Neural crest cell (in vitro differentiated cells): ENCODE results near the gene TFF3. TPM values are rescaled to one million over a fixed set of nuclear protein-coding genes. Genes with fewer than 3 reads are reported as not detected.

Experiments used
- DNase-seq: peaks from one replicate; pipeline ENCODE4 v3.0.0; 2021; ENCODE audit warnings: low read depth, mixed read lengths, low spot score
- H3K27ac Mint-ChIP-seq: one replicate; pipeline ENCODE4 v1.8.0; 2021; ENCODE audit warnings: mild to moderate bottlenecking, mixed read lengths; ENCODE audit not compliant: unreplicated experiment
- H3K27me3 Mint-ChIP-seq: 2 replicates; pipeline ENCODE4 v1.8.0; 2021; ENCODE audit warnings: low read depth, mild to moderate bottlenecking, mixed read lengths
- H3K36me3 Mint-ChIP-seq: 2 replicates; pipeline ENCODE4 v1.8.0; 2021; ENCODE audit warnings: low read depth, mild to moderate bottlenecking, mixed read lengths
- H3K4me1 Mint-ChIP-seq: 2 replicates; pipeline ENCODE4 v1.8.0; 2021; ENCODE audit warnings: mixed read lengths
- H3K4me3 Mint-ChIP-seq: one replicate; pipeline ENCODE4 v1.8.0; 2021; ENCODE audit warnings: mild to moderate bottlenecking, mixed read lengths
- H3K9me3 Mint-ChIP-seq: 2 replicates; pipeline ENCODE4 v1.8.0; 2021; ENCODE audit warnings: mixed read lengths
- CTCF ChIP-seq: fragments of 200-600 bp; sonication (generic); conservative IDR thresholded peaks from 2 replicates; pipeline ENCODE4 v1.5.0; 2021; ENCODE audit warnings: antibody characterized with exemption, mild to moderate bottlenecking
- total RNA-seq: library from RNA; stranded (reverse); gene quantifications from 2 replicates; pipeline ENCODE4 v1.2.1, GENCODE V29; 2021

The TFF3 gene
- total RNA-seq, 1 donor from 2014 or later, result not detected

GRCh38 chr21:42309753-42310213, 5.4 kb downstream of the TFF3 start:
- H3K4me1 Mint-ChIP-seq, result peaks cover 12% of the 10 kb centered on the region
- DNase-seq, result peak; percentile 80
- peaks cover 9% of the 10 kb centered on the region for H3K27me3 Mint-ChIP-seq
- H3K9me3 Mint-ChIP-seq, result no peaks in the 10 kb centered on the region
- no peak overlapping the region for H3K4me3 Mint-ChIP-seq
- no peaks in the 10 kb centered on the region for H3K36me3 Mint-ChIP-seq
- H3K27ac Mint-ChIP-seq, result no peak overlapping the region
- peak; percentile 83 for TF ChIP-seq CTCF

- Mint-ChIP-seq H3K4me1 (peaks cover 12% of the 10 kb centered on the region), H3K27me3 (peaks cover 9% of the 10 kb centered on the region), H3K9me3 (no peaks in the 10 kb centered on the region), H3K36me3 (no peaks in the 10 kb centered on the region), H3K4me3 (no peak overlapping the region), H3K27ac (no peak overlapping the region)
- no peak for DNase-seq
- no peak for TF ChIP-seq CTCF
Measured at GRCh38 chr21:42308914-42309752, 6.1 kb downstream of the TFF3 start.

GRCh38 chr21:42308161-42308913, 6.9 kb downstream of the TFF3 start:
- no peak for DNase-seq
- H3K9me3 Mint-ChIP-seq, result no peaks in the 10 kb centered on the region
- no peak overlapping the region for H3K4me3 Mint-ChIP-seq
- no peak for TF ChIP-seq CTCF
- no peaks in the 10 kb centered on the region for H3K36me3 Mint-ChIP-seq
- H3K27ac Mint-ChIP-seq, result no peak overlapping the region
- peaks cover 4% of the 10 kb centered on the region for H3K27me3 Mint-ChIP-seq
- H3K4me1 Mint-ChIP-seq, result peaks cover 6% of the 10 kb centered on the region

- no peak for DNase-seq
- Mint-ChIP-seq H3K27me3 (peaks cover 4% of the 10 kb centered on the region), H3K9me3 (no peaks in the 10 kb centered on the region), H3K4me3 (no peak overlapping the region), H3K27ac (peak overlapping the region; percentile 75), H3K36me3 (no peaks in the 10 kb centered on the region), H3K4me1 (peaks cover 6% of the 10 kb centered on the region)
- no peak for TF ChIP-seq CTCF
Measured at GRCh38 chr21:42307106-42307505, 8.1 kb downstream of the TFF3 start.

GRCh38 chr21:42306366-42307035, 8.7 kb downstream of the TFF3 start:
- H3K9me3 Mint-ChIP-seq, result no peaks in the 10 kb centered on the region
- H3K27me3 Mint-ChIP-seq, result peaks cover 4% of the 10 kb centered on the region
- no peak for DNase-seq
- no peak overlapping the region for H3K4me3 Mint-ChIP-seq
- peaks cover 6% of the 10 kb centered on the region for H3K4me1 Mint-ChIP-seq
- no peak overlapping the region for H3K27ac Mint-ChIP-seq
- H3K36me3 Mint-ChIP-seq, result no peaks in the 10 kb centered on the region
- TF ChIP-seq CTCF, result no peak
